Measurements from ENCODE around the gene JSRP1. TPM values are rescaled to one million over a fixed set of nuclear protein-coding genes. Genes with fewer than 3 reads are reported as not detected.
A peak's percentile ranks its signal among the peaks of the same experiment; 100 is the strongest.

JSRP1 gene
- total RNA-seq, 1 experiment from 2014 or later = not detected

- peaks cover 20% of the 10 kb centered on the region for H3K4me1 ChIP-seq (ENCODE audit: low read length)
- H3K36me3 ChIP-seq (ENCODE audit: insufficient read depth, low read length) = peaks cover 7% of the 10 kb centered on the region
- H4K20me1 ChIP-seq (ENCODE audit: insufficient read depth, low read depth, low read length) = 0 out of 2 replicates have a peak, but pooled peaks cover 5% of the 10 kb centered on the region
- DNase-seq = peak; percentile 82
- H3K27ac ChIP-seq (ENCODE audit: low read length) = no peak overlapping the region
- H3K9ac ChIP-seq (ENCODE audit: low read length) = no peak overlapping the region
- H3K4me3 ChIP-seq (ENCODE audit: low read length) = no peak overlapping the region
- no peaks in the 10 kb centered on the region for H3K27me3 ChIP-seq (ENCODE audit: low read length)
- no peak overlapping the region for H3K4me2 ChIP-seq (ENCODE audit: low read depth, low read length, poor library complexity, severe bottlenecking)
- H3K79me2 ChIP-seq (ENCODE audit: low read length) = no peaks in the 10 kb centered on the region
- H2AFZ ChIP-seq (ENCODE audit: low read length) = no peak overlapping the region
- no peaks in the 10 kb centered on the region for H3K9me3 ChIP-seq (ENCODE audit: low read length)
- no peaks in the 10 kb centered on the region for H3K9me2 ChIP-seq (replicated peaks; ENCODE audit: insufficient read depth, low read length)
Measured at GRCh38 chr19:2207991-2208860, 48.0 kb downstream of the JSRP1 start.

- peaks cover 20% of the 10 kb centered on the region for H3K4me1 ChIP-seq (ENCODE audit: low read length)
- no peak overlapping the region for H3K4me3 ChIP-seq (ENCODE audit: low read length)
- H3K36me3 ChIP-seq (ENCODE audit: insufficient read depth, low read length) = peaks cover 5% of the 10 kb centered on the region; the same call in 1 of the 2 replicates
- H2AFZ ChIP-seq (ENCODE audit: low read length) = no peak overlapping the region
- H3K9me2 ChIP-seq (replicated peaks; ENCODE audit: insufficient read depth, low read length) = no peaks in the 10 kb centered on the region
- H3K4me2 ChIP-seq (ENCODE audit: low read depth, low read length, poor library complexity, severe bottlenecking) = no peak overlapping the region
- no peaks in the 10 kb centered on the region for H3K79me2 ChIP-seq (ENCODE audit: low read length)
- H3K27me3 ChIP-seq (ENCODE audit: low read length) = no peaks in the 10 kb centered on the region
- no peak for DNase-seq
- H3K9me3 ChIP-seq (ENCODE audit: low read length) = no peaks in the 10 kb centered on the region
- no peak overlapping the region for H3K9ac ChIP-seq (ENCODE audit: low read length)
- H4K20me1 ChIP-seq (ENCODE audit: insufficient read depth, low read depth, low read length) = 0 out of 2 replicates have a peak, but pooled peaks cover 5% of the 10 kb centered on the region
- no peak overlapping the region for H3K27ac ChIP-seq (ENCODE audit: low read length)
Measured at GRCh38 chr19:2207008-2207407, 49.2 kb downstream of the JSRP1 start.

GRCh38 chr19:2202366-2202765 is 53.9 kb downstream of the JSRP1 start:
- Histone ChIP-seq H3K9ac (ENCODE audit: low read length) (no peak overlapping the region), H3K4me2 (ENCODE audit: low read depth, low read length, poor library complexity, severe bottlenecking) (no peak overlapping the region), H3K4me1 (ENCODE audit: low read length) (peaks cover 14% of the 10 kb centered on the region), H3K27me3 (ENCODE audit: low read length) (no peaks in the 10 kb centered on the region), H3K79me2 (ENCODE audit: low read length) (peaks cover 12% of the 10 kb centered on the region; the same call in 1 of the 2 replicates), H3K36me3 (ENCODE audit: insufficient read depth, low read length) (no peaks in the 10 kb centered on the region), H3K9me2 (replicated peaks; ENCODE audit: insufficient read depth, low read length) (no peaks in the 10 kb centered on the region), H3K4me3 (ENCODE audit: low read length) (no peak overlapping the region), H2AFZ (ENCODE audit: low read length) (no peak overlapping the region), H4K20me1 (ENCODE audit: insufficient read depth, low read depth, low read length) (peaks cover 15% of the 10 kb centered on the region; the same call in 1 of the 2 replicates), H3K27ac (ENCODE audit: low read length) (no peak overlapping the region), H3K9me3 (ENCODE audit: low read length) (no peaks in the 10 kb centered on the region)
- DNase-seq = no peak

Small RNA genes within 50 kb of the gene (small RNA-seq; reads per million reads assigned to genes)
- gene MIR1227 = not detected

Other genes with a start within 250 kb of the JSRP1 start
- gene BTBD2, start 240.7 kb downstream of the JSRP1 start, total RNA-seq (2014; rRNA removed; shearing (Covaris generic); ENCODE audit: low replicate concordance) = 66.8 and 112 TPM in 2 replicates
- gene MKNK2, start 205.2 kb downstream of the JSRP1 start, total RNA-seq (2014; rRNA removed; shearing (Covaris generic); ENCODE audit: low replicate concordance) = 526 and 862 TPM in 2 replicates
- 153 and 219 TPM in 2 replicates for gene MOB3A, start 160.1 kb downstream of the JSRP1 start, total RNA-seq (2014; rRNA removed; shearing (Covaris generic); ENCODE audit: low replicate concordance)
- 285 and 487 TPM in 2 replicates for gene IZUMO4, start 159.5 kb downstream of the JSRP1 start, total RNA-seq (2014; rRNA removed; shearing (Covaris generic); ENCODE audit: low replicate concordance)
- 82.3 and 101 TPM in 2 replicates for gene AP3D1, start 104.9 kb downstream of the JSRP1 start, total RNA-seq (2014; rRNA removed; shearing (Covaris generic); ENCODE audit: low replicate concordance)
- 10.8 and 13.3 TPM in 2 replicates for gene DOT1L, start 92.5 kb downstream of the JSRP1 start, total RNA-seq (2014; rRNA removed; shearing (Covaris generic); ENCODE audit: low replicate concordance)
- gene PLEKHJ1, start 20.1 kb downstream of the JSRP1 start, total RNA-seq (2014; rRNA removed; shearing (Covaris generic); ENCODE audit: low replicate concordance) = 57.4 and 136 TPM in 2 replicates
- 27.2 and 55.8 TPM in 2 replicates for gene SF3A2, start 19.6 kb downstream of the JSRP1 start, total RNA-seq (2014; rRNA removed; shearing (Covaris generic); ENCODE audit: low replicate concordance)
- 1.9 and 7.2 TPM in 2 replicates for gene AMH, start 7.1 kb downstream of the JSRP1 start, total RNA-seq (2014; rRNA removed; shearing (Covaris generic); ENCODE audit: low replicate concordance)
- gene PEAK3, start 25.8 kb upstream of the JSRP1 start, total RNA-seq (2014; rRNA removed; shearing (Covaris generic); ENCODE audit: low replicate concordance) = not detected in 2 replicates
- not detected in 2 replicates for gene LINGO3, start 51.7 kb upstream of the JSRP1 start, total RNA-seq (2014; rRNA removed; shearing (Covaris generic); ENCODE audit: low replicate concordance)
- gene LSM7, start 72.2 kb upstream of the JSRP1 start, total RNA-seq (2014; rRNA removed; shearing (Covaris generic); ENCODE audit: low replicate concordance) = 140 and 228 TPM in 2 replicates
- 18.2 and 48.3 TPM in 2 replicates for gene SPPL2B, start 72.3 kb upstream of the JSRP1 start, total RNA-seq (2014; rRNA removed; shearing (Covaris generic); ENCODE audit: low replicate concordance)
- not detected in 2 replicates for gene TMPRSS9, start 103.8 kb upstream of the JSRP1 start, total RNA-seq (2014; rRNA removed; shearing (Covaris generic); ENCODE audit: low replicate concordance)
- 49.3 and 66.5 TPM in 2 replicates for gene TIMM13, start 171.2 kb upstream of the JSRP1 start, total RNA-seq (2014; rRNA removed; shearing (Covaris generic); ENCODE audit: low replicate concordance)
- 20.8 and 80.2 TPM in 2 replicates for gene LMNB2, start 200.5 kb upstream of the JSRP1 start, total RNA-seq (2014; rRNA removed; shearing (Covaris generic); ENCODE audit: low replicate concordance)
- gene GADD45B, start 219.7 kb upstream of the JSRP1 start, total RNA-seq (2014; rRNA removed; shearing (Covaris generic); ENCODE audit: low replicate concordance) = 8.6 and 11.0 TPM in 2 replicates

Data from Karpas-422 (cell line).